K562 (cell line): ENCODE measurements around the gene LAMA2. TPM values are rescaled to one million over a fixed set of nuclear protein-coding genes. Genes with fewer than 3 reads are reported as not detected.

ENCODE experiments used
- ATAC-seq: fragments of 200-7000 bp; cut with Tn5 transposase; 3 replicates; pipeline ENCODE4 v1.9.1; 2020; ENCODE audit warnings: moderate library complexity
- BruUV-seq: library from RNA; stranded (reverse); fragments of 400-500 nt; replicated peaks from 2 replicates; lab custom pipeline; 2021; lab: Mats Ljungman, UMichigan
- CTCF ChIA-PET: fragments of 300-600 bp; formaldehyde crosslinking; extraction: SDS; loops from one replicate; lab custom pipeline; 2021; ENCODE audit warnings: low intra/inter-chr PET ratio; lab: Yijun Ruan, JAX
- POLR2A ChIA-PET: fragments of 300-600, 350-650 bp; sonication (Branson Sonifier 250); formaldehyde crosslinking; extraction: SDS; loops from one replicate; lab custom pipeline; 2021; ENCODE audit warnings: antibody characterized with exemption, inconsistent platforms; lab: Yijun Ruan, JAX
- DNase-seq, 4 experiments: peaks; one replicate each; pipeline versions ENCODE4 v3.0.0 to v3.0.0-alpha.2; 2011 to 2018; ENCODE audit warnings: low spot score in 3 of 4, mixed read lengths in 3 of 4; ENCODE audit errors: extremely low read depth in 1 of 4
- FAIRE-seq: peaks from 2 replicates; lab custom pipeline; 2011; peaks lifted over from hg19 to GRCh38; lab: Jason Lieb, UNC
- H2AFZ ChIP-seq: 2 replicates; pipeline ENCODE4 v1.6.0; 2011; ENCODE audit warnings: low read depth, low read length, control low read depth, inconsistent platforms
- H3K27ac ChIP-seq: fragments of 200-600 bp; 3 replicates; pipeline ENCODE4 v1.8.0; 2011; ENCODE audit warnings: low read depth, mild to moderate bottlenecking, control low read depth, inconsistent platforms, low read length, moderate library complexity, mixed read lengths; ENCODE audit errors: extremely low read depth
- H3K27me3 ChIP-seq, 2 experiments: fragments of 300-600 bp in 1 of 2; 2 replicates in 1 of 2; 3 replicates in 1 of 2; pipeline versions ENCODE4 v1.6.0 to v1.8.0; 2011; ENCODE audit warnings: inconsistent platforms in 2 of 2, low read length in 2 of 2, mild to moderate bottlenecking in 1 of 2, mixed read lengths in 1 of 2, moderate library complexity in 1 of 2; ENCODE audit not compliant: control insufficient read depth in 2 of 2, insufficient read depth in 2 of 2
- H3K36me3 ChIP-seq: fragments of 300-600 bp; 3 replicates; pipeline ENCODE4 v1.8.0; 2011; ENCODE audit warnings: mild to moderate bottlenecking, low read length, inconsistent platforms; ENCODE audit not compliant: control insufficient read depth, insufficient read depth
- H3K4me1 ChIP-seq, 2 experiments: fragments of 200-600 bp in 1 of 2; replicated peaks in 1 of 2; 2 replicates in 1 of 2; 3 replicates in 1 of 2; pipeline versions ENCODE4 v1.5.1 to v1.8.0; 2011; ENCODE audit warnings: inconsistent platforms in 2 of 2, low read length in 2 of 2, mild to moderate bottlenecking in 1 of 2, mixed read lengths in 1 of 2, moderate library complexity in 1 of 2; ENCODE audit not compliant: control insufficient read depth in 2 of 2, insufficient read depth in 2 of 2
- H3K4me2 ChIP-seq: 2 replicates; pipeline ENCODE4 v1.6.1; 2011; ENCODE audit warnings: low read length, control low read depth, inconsistent platforms, mixed read lengths; ENCODE audit not compliant: insufficient read depth
- H3K4me3 ChIP-seq: fragments of 200-600 bp; sonication (generic), shearing (Covaris generic); 2 replicates; pipeline ENCODE4 v1.5.1; 2016; ENCODE audit warnings: control low read depth, inconsistent platforms
- H3K79me2 ChIP-seq: fragments of 200-600 bp; 3 replicates; pipeline ENCODE4 v1.8.0; 2011; ENCODE audit warnings: low read length, inconsistent platforms; ENCODE audit not compliant: control insufficient read depth, insufficient read depth
- H3K9ac ChIP-seq, 2 experiments: 2 replicates each; pipeline versions ENCODE4 v1.6.0 to v1.6.1; 2011; ENCODE audit warnings: low read depth in 2 of 2, low read length in 2 of 2, control low read depth in 1 of 2, inconsistent platforms in 1 of 2, mild to moderate bottlenecking in 1 of 2, mixed read lengths in 1 of 2; ENCODE audit not compliant: insufficient read depth in 1 of 2
- H3K9me1 ChIP-seq: one replicate; pipeline ENCODE4 v1.6.0; 2011; ENCODE audit warnings: inconsistent platforms, mild to moderate bottlenecking, low read length, moderate library complexity; ENCODE audit not compliant: control insufficient read depth, insufficient read depth
- H3K9me3 ChIP-seq: replicated peaks from 2 replicates; pipeline ENCODE4 v1.5.1; 2011; ENCODE audit warnings: low read depth, low read length, inconsistent platforms; ENCODE audit not compliant: control insufficient read depth, insufficient read depth
- H4K20me1 ChIP-seq: replicated peaks from 2 replicates; pipeline ENCODE4 v1.6.1; 2011; ENCODE audit warnings: low read length, inconsistent platforms, mixed read lengths; ENCODE audit not compliant: control insufficient read depth, insufficient read depth
- CREM ChIP-seq: IDR thresholded peaks from 2 replicates; pipeline ENCODE4 v1.6.1; 2014; ENCODE audit warnings: antibody characterized with exemption, low read depth
- GABPB2 ChIP-seq: fragments of 250-450 bp; sonication (Bioruptor Pico); conservative IDR thresholded peaks from 2 replicates; pipeline ENCODE4 v1.5.1; 2021; ENCODE audit warnings: mild to moderate bottlenecking
- GTF3C2 ChIP-seq: IDR thresholded peaks from 3 replicates; pipeline ENCODE4 v1.6.1; 2011; ENCODE audit warnings: borderline replicate concordance, mild to moderate bottlenecking, moderate library complexity; ENCODE audit not compliant: insufficient read length; ENCODE audit errors: extremely low read depth
- HNRNPK ChIP-seq: fragments of 200-400 bp; formaldehyde crosslinking; IDR thresholded peaks from one replicate; pipeline ENCODE4 v1.6.1; 2018; ENCODE audit warnings: mild to moderate bottlenecking, low read depth, low read length; ENCODE audit not compliant: poor library complexity, severe bottlenecking
- MTA1 ChIP-seq: fragments of 450-650 bp; IDR thresholded peaks from 2 replicates; pipeline ENCODE4 v1.6.1; 2017; ENCODE audit warnings: borderline replicate concordance
- TEAD4 ChIP-seq, 2 experiments: sonication (generic) in 1 of 2; formaldehyde crosslinking in 1 of 2; IDR thresholded peaks; 2 replicates each; pipeline versions ENCODE4 v1.6.1 to v1.8.0; 2012 to 2022; ENCODE audit warnings: borderline replicate concordance in 1 of 2, inconsistent platforms in 1 of 2, low read length in 1 of 2, mild to moderate bottlenecking in 1 of 2, missing genetic modification reagents in 1 of 2
- TRIM25 ChIP-seq: fragments of 450-650 bp; IDR thresholded peaks from 2 replicates; pipeline ENCODE4 v1.7.0; 2016; ENCODE audit warnings: borderline replicate concordance
- ZHX1 ChIP-seq: fragments of 150-350 bp; conservative IDR thresholded peaks from 2 replicates; pipeline ENCODE4 v1.6.1; 2014; ENCODE audit warnings: low read length
- ZNF436 ChIP-seq: fragments of 250-450, 450-650 bp; sonication (Bioruptor Pico); formaldehyde crosslinking; IDR thresholded peaks from 2 replicates; pipeline ENCODE4 v1.7.0; 2020; ENCODE audit warnings: mild to moderate bottlenecking
- ZNF449 ChIP-seq: fragments of 250-450 bp; sonication (Bioruptor Pico); IDR thresholded peaks from 2 replicates; pipeline ENCODE4 v1.8.0; 2022; ENCODE audit warnings: moderate library complexity, mild to moderate bottlenecking, inconsistent platforms
- ZNF75A ChIP-seq: fragments of 450-650 bp; formaldehyde crosslinking; IDR thresholded peaks from 2 replicates; pipeline ENCODE4 v1.4.0; 2020; ENCODE audit warnings: mild to moderate bottlenecking
- WGBS: fragments of 100-300 bp; shearing (Covaris generic); methylation state at CpG from one replicate; pipeline ENCODE4 v1.1.6; 2016; ENCODE audit warnings: low coverage, mixed read lengths; ENCODE audit not compliant: insufficient coverage; ENCODE audit errors: missing lambda C conversion rate; 5-methylcytosine and 5-hydroxymethylcytosine counted together
- in situ Hi-C: fragments of 300-500 bp; cut with MboI; formaldehyde crosslinking; loops from 4 replicates; pipeline ENCODE4 v1.15.0; 2018; ENCODE audit warnings: inconsistent platforms, mixed read lengths
- intact Hi-C: fragments of 100-400 bp; cut with micrococcal nuclease; formaldehyde crosslinking; loops from 2 replicates; pipeline ENCODE4 v1.14.2; 2022
- polyA plus RNA-seq, 8 experiments: library from polyadenylated mRNA; depleted of rRNA in 4 of 8; stranded (reverse) in 5 of 8; unstranded in 3 of 8; fragments of >200 nt; fragmentation: Nextera tagmentation in 2 of 8; fragmentation: Illumina TruSeq in 1 of 8; extraction: Ambion mirVana in 2 of 8; extraction: Trizol in 1 of 8; gene quantifications; 2 replicates each; pipeline versions ENCODE4 v1.2.1 to v1.2.3, GENCODE V29; 2011 to 2014; ENCODE audit warnings: inconsistent platforms in 1 of 8, missing spikeins in 1 of 8
- total RNA-seq, 7 experiments: library from RNA; depleted of rRNA in 6 of 7; stranded (reverse); fragments of >200 nt in 6 of 7; fragmentation: Illumina TruSeq in 2 of 7; extraction: Trizol in 2 of 7; gene quantifications; 2 replicates each; pipeline versions ENCODE4 v1.2.1 to v1.2.3, GENCODE V29; 2011 to 2021; ENCODE audit warnings: low replicate concordance in 1 of 7

The LAMA2 gene
- total and polyA plus RNA-seq, 9 of the 15 experiments (the other 6 are each of a cell fraction or from before 2014, with no cell fraction given), result 0.04 to 1.5 (median 0.36) TPM

- no peak for TF ChIP-seq TRIM25
- no peak for TF ChIP-seq ZHX1
- TF ChIP-seq GABPB2 (CRISPR knock-in tag), result no peak
- TF ChIP-seq CREM, result no peak
Measured at GRCh38 chr6:129426343-129426742, 543.4 kb downstream of the LAMA2 start (continued).

GRCh38 chr6:129429956-129430355 lies 547.0 kb downstream of the LAMA2 start:
- H4K20me1 ChIP-seq, result no peaks in the 10 kb centered on the region
- in situ Hi-C loops, result no loop called here
- intact Hi-C loops, result no loop called here
- H3K4me3 ChIP-seq, result no peak overlapping the region
- POLR2A ChIA-PET, result no interaction called here
- no peaks in the 10 kb centered on the region for H3K36me3 ChIP-seq
- H3K4me1 ChIP-seq, result no peaks in the 10 kb centered on the region
- H3K9ac ChIP-seq, result no peak overlapping the region
- BruUV-seq, result no TSS peak
- H3K27ac ChIP-seq, result no peak overlapping the region
- no peak for FAIRE-seq
- H3K9me3 ChIP-seq, result no peaks in the 10 kb centered on the region
- no peak for DNase-seq
- H3K27me3 ChIP-seq, result no peaks in the 10 kb centered on the region
- CTCF ChIA-PET, result no interaction called here
- H3K79me2 ChIP-seq, result no peaks in the 10 kb centered on the region
- H3K9me1 ChIP-seq, result no peaks in the 10 kb centered on the region
- H3K4me2 ChIP-seq, result no peak overlapping the region
- no peak for ATAC-seq
- WGBS, result 0% methylated on average over 2 of the region's 2 CpGs
- no peak overlapping the region for H2AFZ ChIP-seq
- TF ChIP-seq ZNF75A (CRISPR knock-in tag) (no peak), ZNF449 (CRISPR knock-in tag) (no peak), TEAD4 (IDR thresholded peaks at IDR 0.05; ENCODE audit: low read length) (no peak), TEAD4 (CRISPR knock-in tag; IDR thresholded peaks at IDR 0.05; ENCODE audit: borderline replicate concordance) (no peak), HNRNPK (no peak), MTA1 (no peak), ZNF436 (no peak), GTF3C2 (no peak)
